Measurements from ENCODE around the gene BNIP3. TPM values are rescaled to one million over a fixed set of nuclear protein-coding genes. Genes with fewer than 3 reads are reported as not detected.

The BNIP3 gene
- total and polyA plus RNA-seq, 2 of the 8 experiments (the other 6 are each of a cell fraction or from before 2014, with no cell fraction given): 25.8 to 58.9 TPM

DNA sequence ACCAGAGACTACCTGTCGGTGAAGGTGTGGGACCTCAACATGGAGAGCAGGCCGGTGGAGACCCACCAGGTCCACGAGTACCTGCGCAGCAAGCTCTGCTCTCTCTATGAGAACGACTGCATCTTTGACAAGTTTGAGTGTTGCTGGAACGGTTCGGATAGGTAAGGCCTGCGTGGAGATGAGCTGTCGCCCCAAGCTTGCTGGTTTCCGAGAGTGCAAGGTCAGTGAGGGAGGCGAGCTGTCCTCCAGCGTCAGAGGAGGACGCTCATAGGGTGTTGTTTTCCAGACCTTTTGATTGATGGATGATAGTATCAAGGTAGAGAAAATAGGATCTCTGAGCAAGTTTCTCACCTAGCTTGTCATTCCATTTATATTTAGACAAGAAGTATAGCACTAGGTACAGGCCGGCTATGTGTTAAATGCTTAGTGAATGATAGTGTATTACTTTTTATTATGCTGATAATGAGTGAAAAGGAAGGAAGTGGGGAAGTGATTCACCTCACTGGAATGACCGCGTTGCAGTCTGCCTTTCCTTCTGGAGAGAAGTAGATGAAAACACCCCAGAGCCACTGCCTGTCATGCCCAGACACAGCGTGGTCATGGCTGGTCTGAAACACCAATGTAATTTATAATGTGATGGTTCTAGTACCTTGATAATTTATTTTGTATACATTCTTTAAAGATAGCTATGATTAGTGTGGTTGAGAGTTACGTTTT lies 33.9 kb downstream of the BNIP3 start (continued):
- TF ChIP-seq, protein P1, sequence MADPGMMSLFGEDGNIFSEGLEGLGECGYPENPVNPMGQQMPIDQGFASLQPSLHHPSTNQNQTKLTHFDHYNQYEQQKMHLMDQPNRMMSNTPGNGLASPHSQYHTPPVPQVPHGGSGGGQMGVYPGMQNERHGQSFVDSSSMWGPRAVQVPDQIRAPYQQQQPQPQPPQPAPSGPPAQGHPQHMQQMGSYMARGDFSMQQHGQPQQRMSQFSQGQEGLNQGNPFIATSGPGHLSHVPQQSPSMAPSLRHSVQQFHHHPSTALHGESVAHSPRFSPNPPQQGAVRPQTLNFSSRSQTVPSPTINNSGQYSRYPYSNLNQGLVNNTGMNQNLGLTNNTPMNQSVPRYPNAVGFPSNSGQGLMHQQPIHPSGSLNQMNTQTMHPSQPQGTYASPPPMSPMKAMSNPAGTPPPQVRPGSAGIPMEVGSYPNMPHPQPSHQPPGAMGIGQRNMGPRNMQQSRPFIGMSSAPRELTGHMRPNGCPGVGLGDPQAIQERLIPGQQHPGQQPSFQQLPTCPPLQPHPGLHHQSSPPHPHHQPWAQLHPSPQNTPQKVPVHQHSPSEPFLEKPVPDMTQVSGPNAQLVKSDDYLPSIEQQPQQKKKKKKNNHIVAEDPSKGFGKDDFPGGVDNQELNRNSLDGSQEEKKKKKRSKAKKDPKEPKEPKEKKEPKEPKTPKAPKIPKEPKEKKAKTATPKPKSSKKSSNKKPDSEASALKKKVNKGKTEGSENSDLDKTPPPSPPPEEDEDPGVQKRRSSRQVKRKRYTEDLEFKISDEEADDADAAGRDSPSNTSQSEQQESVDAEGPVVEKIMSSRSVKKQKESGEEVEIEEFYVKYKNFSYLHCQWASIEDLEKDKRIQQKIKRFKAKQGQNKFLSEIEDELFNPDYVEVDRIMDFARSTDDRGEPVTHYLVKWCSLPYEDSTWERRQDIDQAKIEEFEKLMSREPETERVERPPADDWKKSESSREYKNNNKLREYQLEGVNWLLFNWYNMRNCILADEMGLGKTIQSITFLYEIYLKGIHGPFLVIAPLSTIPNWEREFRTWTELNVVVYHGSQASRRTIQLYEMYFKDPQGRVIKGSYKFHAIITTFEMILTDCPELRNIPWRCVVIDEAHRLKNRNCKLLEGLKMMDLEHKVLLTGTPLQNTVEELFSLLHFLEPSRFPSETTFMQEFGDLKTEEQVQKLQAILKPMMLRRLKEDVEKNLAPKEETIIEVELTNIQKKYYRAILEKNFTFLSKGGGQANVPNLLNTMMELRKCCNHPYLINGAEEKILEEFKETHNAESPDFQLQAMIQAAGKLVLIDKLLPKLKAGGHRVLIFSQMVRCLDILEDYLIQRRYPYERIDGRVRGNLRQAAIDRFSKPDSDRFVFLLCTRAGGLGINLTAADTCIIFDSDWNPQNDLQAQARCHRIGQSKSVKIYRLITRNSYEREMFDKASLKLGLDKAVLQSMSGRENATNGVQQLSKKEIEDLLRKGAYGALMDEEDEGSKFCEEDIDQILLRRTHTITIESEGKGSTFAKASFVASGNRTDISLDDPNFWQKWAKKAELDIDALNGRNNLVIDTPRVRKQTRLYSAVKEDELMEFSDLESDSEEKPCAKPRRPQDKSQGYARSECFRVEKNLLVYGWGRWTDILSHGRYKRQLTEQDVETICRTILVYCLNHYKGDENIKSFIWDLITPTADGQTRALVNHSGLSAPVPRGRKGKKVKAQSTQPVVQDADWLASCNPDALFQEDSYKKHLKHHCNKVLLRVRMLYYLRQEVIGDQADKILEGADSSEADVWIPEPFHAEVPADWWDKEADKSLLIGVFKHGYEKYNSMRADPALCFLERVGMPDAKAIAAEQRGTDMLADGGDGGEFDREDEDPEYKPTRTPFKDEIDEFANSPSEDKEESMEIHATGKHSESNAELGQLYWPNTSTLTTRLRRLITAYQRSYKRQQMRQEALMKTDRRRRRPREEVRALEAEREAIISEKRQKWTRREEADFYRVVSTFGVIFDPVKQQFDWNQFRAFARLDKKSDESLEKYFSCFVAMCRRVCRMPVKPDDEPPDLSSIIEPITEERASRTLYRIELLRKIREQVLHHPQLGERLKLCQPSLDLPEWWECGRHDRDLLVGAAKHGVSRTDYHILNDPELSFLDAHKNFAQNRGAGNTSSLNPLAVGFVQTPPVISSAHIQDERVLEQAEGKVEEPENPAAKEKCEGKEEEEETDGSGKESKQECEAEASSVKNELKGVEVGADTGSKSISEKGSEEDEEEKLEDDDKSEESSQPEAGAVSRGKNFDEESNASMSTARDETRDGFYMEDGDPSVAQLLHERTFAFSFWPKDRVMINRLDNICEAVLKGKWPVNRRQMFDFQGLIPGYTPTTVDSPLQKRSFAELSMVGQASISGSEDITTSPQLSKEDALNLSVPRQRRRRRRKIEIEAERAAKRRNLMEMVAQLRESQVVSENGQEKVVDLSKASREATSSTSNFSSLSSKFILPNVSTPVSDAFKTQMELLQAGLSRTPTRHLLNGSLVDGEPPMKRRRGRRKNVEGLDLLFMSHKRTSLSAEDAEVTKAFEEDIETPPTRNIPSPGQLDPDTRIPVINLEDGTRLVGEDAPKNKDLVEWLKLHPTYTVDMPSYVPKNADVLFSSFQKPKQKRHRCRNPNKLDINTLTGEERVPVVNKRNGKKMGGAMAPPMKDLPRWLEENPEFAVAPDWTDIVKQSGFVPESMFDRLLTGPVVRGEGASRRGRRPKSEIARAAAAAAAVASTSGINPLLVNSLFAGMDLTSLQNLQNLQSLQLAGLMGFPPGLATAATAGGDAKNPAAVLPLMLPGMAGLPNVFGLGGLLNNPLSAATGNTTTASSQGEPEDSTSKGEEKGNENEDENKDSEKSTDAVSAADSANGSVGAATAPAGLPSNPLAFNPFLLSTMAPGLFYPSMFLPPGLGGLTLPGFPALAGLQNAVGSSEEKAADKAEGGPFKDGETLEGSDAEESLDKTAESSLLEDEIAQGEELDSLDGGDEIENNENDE (IDR thresholded peaks at IDR 0.05; ENCODE audit: insufficient replicate concordance, low read length): no peak
- TF ChIP-seq CBX8 (IDR thresholded peaks at IDR 0.05; ENCODE audit: borderline replicate concordance, low read depth, low read length) (no peak), MAFK (IDR thresholded peaks at IDR 0.05; ENCODE audit: low read depth, low read length) (no peak), GTF2F1 (IDR thresholded peaks at IDR 0.05; ENCODE audit: borderline replicate concordance, low read depth, low read length) (no peak), TCF12 (IDR thresholded peaks at IDR 0.05; ENCODE audit: low read depth, low read length) (no peak), CEBPB (IDR thresholded peaks at IDR 0.05; ENCODE audit: low read depth, low read length) (no peak)
- TF ChIP-seq, protein P2, sequence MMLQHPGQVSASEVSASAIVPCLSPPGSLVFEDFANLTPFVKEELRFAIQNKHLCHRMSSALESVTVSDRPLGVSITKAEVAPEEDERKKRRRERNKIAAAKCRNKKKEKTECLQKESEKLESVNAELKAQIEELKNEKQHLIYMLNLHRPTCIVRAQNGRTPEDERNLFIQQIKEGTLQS (IDR thresholded peaks at IDR 0.05; ENCODE audit: insufficient read depth, low read depth, low read length): no peak
